ENCODE data around the gene ZBTB8A. TPM values are rescaled to one million over a fixed set of nuclear protein-coding genes. Genes with fewer than 3 reads are reported as not detected.

ZBTB8A gene
- total RNA-seq, 1 experiment from 2014 or later: 6.3 TPM

DNA sequence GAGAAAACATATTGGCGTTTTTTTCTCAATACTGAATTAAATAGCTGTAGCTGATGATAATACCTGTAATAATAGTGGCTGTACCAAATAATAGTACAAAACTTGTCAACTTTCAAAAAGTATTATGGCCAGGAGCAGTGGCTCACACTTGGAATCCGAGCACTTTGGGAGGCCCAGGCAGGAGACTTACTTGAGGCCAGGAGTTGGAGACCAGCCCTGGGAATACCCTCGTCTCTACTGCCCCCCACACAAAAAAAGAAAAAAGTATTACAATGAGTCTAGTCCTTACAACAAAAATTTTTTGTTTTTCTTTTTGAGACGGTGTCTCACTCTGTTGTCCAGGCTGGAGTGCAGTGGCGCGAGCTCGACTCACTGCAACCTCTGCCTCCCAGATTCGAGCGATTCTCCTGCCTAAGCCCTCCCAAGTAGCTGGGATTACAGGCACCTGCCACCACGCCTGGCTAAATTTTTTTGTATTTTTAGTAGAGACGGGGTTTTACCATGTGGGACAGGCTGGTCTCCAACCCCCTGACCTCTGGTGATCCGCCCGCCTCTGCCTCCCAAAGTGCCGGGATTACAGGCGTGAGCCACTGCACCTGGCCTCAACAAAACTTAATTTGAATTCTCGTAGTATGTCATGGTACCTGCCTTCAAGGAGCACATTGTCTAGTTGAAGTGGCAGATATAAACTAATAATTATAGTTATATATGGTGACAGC lies 113.2 kb downstream of the ZBTB8A start:
- no peak for DNase-seq (ENCODE audit: low read depth)

Other genes with a start within 250 kb of the ZBTB8A start
- 158 and 171 TPM in 2 replicates for gene HDAC1, start 247.3 kb upstream of the ZBTB8A start, total RNA-seq (2014; rRNA removed; shearing (Covaris generic))
- 73.3 and 110 TPM in 2 replicates for gene MARCKSL1, start 203.2 kb upstream of the ZBTB8A start, total RNA-seq (2014; rRNA removed; shearing (Covaris generic))
- 0.42 and 1.2 TPM in 2 replicates for gene FAM229A, start 176.9 kb upstream of the ZBTB8A start, total RNA-seq (2014; rRNA removed; shearing (Covaris generic))
- gene TSSK3, start 176.9 kb upstream of the ZBTB8A start, total RNA-seq (2014; rRNA removed; shearing (Covaris generic)): 0.07 TPM in 1 of 2 replicates, not detected in the other
- 86.0 and 91.7 TPM in 2 replicates for gene BSDC1, start 145.0 kb upstream of the ZBTB8A start, total RNA-seq (2014; rRNA removed; shearing (Covaris generic))
- gene ZBTB8B, start 74.4 kb upstream of the ZBTB8A start, total RNA-seq (2014; rRNA removed; shearing (Covaris generic)): 0.02 and 0.32 TPM in 2 replicates
- 85.1 and 88.1 TPM in 2 replicates for gene ZBTB8OS, start 111.1 kb downstream of the ZBTB8A start, total RNA-seq (2014; rRNA removed; shearing (Covaris generic))
- 182 and 233 TPM in 2 replicates for gene RBBP4, start 111.8 kb downstream of the ZBTB8A start, total RNA-seq (2014; rRNA removed; shearing (Covaris generic))
- 22.3 and 38.2 TPM in 2 replicates for gene SYNC, start 163.3 kb downstream of the ZBTB8A start, total RNA-seq (2014; rRNA removed; shearing (Covaris generic))

Data from M059J (cell line).